Stimulated activated CD8-positive, alpha-beta memory T cell treated with anti-CD3 and anti-CD28 coated beads, Interleukin-2, amount 100 ng/mL, for 48 hours (primary cell): ENCODE measurements around the gene NRROS.
"Not testable (repeated sequence)": the region's sequence is repeated elsewhere in the genome, so short reads cannot be mapped to it uniquely, and the experiment has no call there.

Experiments
- DNase-seq, 2 donors: peaks; one replicate each; pipeline ENCODE4 v3.0.0-alpha.2; 2020; ENCODE audit warnings: low read depth in 2 of 2

The NRROS gene

GRCh38 chr3:196624907-196625306 lies 14.6 kb upstream of the NRROS start:
- DNase-seq: no peak

DNA sequence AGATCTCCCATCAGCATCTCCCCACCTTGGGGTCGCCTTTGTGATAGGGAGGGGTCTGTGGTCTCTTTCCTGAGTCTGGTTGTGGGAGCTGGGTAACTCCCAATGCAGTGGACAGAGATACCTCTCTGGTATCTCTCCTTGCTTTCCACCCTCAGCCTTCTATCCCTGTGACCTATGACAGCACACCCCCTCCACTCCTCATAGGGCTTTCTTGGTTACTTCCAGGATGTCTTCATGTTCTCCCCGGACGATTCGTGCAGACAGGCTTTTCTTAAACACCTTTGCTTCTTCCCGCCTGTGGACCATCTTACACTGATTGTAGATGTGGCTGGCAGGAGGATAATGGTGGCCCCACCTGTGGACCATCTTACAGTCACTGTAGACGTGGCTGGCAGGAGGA lies 14.2 kb upstream of the NRROS start:
- no peak for DNase-seq

- DNase-seq: no peak
These were observed 11.6 kb upstream of the NRROS start for GRCh38 chr3:196627918-196628231.

GRCh38 chr3:196629228-196629627 lies 10.3 kb upstream of the NRROS start:
- no peak for DNase-seq

- DNase-seq: no peak
These were observed 7.8 kb upstream of the NRROS start for GRCh38 chr3:196631682-196632045.

DNA sequence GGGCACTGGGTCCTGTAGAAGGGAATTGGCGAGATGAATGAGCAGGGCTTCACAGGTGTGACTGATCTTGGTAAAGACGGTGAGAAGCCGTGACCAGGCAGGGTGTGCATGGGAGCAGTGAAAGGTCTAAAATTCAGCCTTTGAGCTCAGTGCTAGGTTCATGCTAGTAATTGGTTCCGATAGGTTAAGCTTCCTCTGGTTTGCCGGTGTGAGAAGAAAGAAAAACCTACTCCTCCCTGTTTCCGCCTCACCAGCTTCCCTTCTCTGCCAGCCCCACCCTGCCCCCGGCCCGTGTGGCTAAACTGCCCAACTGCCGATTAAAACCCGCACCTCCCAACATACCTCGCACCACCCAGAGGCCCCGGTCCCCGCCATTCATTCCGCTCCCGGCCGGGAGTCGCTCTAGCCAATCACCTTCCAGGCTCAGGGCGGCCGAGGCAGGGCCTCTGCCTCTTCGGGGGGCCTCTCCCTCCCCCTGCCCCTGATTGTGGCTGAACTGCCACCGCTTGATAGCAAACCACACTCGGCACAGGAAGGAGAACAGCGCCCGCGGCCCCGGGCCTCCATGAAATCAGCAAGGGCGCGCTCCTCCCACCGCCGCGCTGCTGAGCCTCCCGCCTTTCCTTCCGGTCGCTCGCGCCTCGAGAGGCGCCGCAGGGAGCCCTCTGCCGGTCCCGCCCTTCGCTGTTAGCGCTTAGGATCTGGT lies 7.3 kb upstream of the NRROS start:
- DNase-seq: peak; percentile 84 to 88

- no peak for DNase-seq
These were observed 5.8 kb upstream of the NRROS start for GRCh38 chr3:196633555-196634151.

DNA sequence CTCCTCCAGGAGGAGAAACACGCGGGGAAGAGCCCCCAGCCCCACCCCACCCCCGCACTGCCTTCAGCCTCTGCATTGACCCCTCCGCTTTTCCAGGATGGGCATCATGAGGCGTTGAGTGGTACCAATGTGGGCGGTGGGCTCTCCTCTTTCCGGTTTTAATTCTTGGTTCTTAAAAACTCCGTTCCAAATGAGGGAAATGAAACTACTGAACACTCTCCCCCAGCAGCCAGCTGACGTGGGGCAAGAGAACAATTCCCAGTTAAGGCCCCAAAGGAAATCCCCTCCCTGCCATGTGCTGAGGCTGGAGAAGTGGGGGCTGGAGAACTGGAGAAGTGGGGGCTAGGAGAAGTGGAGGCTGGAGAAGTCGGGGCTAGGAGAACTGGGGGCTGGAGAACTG lies 5.3 kb upstream of the NRROS start:
- DNase-seq: no peak

- no peak for DNase-seq
These were observed 4.7 kb upstream of the NRROS start for GRCh38 chr3:196634829-196635228.

- DNase-seq: no peak
These were observed 2.8 kb upstream of the NRROS start for GRCh38 chr3:196636369-196637349.

DNA sequence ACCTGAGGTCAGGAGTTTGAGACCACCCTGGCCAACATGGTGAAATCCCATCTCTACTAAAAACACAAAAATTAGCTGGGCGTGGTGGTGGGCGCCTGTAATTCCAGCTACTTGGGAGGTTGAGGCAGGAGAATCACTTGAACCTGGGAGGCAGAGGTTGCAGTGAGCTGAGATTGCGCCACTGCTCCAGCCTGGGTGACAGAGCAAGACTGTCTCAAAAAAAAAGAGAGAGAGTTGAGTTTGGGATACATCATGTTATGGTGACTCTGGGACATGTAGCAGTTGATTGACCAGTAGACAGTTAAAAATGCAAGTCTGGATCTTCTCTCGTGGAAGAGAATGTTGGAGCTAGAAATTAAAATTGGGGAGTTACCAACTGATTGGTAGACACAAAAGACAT lies 1.6 kb upstream of the NRROS start:
- not testable (repeated sequence) for DNase-seq

GRCh38 chr3:196638861-196639482 lies 522 bp upstream of the NRROS start:
- DNase-seq: no peak

DNA sequence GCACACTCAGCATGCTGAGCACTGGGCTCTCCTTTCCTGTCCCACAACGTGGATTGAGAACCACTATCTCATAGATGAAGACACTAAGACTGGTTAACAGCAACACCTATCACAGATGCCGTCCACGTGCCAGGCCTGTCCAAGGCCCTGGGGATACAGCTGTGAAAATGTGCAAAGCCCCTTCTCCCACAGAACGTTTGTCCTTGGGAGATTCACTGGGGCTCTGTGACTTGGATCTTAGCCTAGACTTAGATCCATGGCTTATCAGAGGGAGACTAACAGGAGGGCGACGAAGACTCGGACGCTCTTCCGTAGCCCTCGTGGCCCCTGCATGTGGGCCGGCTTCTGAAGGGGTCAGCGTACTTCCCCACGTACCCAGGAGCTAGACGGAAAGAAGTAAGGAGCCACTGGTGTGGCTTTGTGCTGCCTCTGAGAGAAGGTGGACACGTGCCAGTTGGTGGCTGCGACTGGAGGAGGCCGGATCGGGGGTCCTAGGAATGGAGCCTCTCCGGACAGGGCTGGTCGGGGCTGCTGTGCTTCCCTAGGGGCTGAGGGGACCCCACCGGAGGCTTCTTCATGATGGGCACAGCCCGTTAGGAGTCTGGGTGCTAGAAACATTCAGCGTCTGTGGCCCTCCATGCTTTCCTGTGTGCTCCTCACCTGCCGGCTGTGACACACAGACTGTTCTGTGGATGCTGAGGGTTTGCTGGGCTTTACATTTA lies 964 bp downstream of the NRROS start:
- DNase-seq: no peak

DNA sequence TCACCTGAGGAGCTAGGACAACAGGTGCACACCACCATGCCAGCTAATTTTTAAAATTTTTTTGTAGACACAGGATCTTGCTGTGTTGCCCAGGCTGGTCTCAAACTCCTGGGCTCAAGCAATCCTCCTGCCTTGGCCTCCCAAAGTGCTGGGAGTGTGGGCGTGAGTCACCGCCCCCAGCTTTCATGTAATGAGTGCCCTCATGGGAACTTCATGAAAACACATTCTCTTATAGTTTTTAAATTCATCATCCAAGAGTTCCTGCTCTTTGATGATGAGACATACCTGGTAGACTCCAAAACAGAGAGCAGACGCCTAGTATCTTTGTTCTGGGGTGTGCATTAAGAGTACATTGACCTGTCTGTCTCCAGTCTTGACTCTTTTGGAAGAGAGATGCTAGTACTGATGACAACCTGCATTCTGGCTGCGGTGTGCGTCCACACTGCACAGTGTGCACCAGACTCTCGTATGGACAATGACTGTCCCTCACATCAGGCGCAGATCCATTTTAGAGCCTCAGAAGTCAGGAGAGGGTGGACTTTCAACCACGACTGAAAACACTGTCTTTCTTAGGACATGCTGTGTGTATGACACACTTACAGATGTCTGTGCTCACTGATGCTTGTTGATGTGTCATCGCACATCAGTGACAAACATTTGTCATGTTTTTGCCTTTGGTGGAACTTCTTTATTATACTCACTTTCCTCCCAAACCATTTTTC lies 2.0 kb downstream of the NRROS start:
- DNase-seq: peak in 1 of 2 donors; percentile 46

- DNase-seq: no peak
These were observed 2.9 kb downstream of the NRROS start for GRCh38 chr3:196642434-196642833.

DNA sequence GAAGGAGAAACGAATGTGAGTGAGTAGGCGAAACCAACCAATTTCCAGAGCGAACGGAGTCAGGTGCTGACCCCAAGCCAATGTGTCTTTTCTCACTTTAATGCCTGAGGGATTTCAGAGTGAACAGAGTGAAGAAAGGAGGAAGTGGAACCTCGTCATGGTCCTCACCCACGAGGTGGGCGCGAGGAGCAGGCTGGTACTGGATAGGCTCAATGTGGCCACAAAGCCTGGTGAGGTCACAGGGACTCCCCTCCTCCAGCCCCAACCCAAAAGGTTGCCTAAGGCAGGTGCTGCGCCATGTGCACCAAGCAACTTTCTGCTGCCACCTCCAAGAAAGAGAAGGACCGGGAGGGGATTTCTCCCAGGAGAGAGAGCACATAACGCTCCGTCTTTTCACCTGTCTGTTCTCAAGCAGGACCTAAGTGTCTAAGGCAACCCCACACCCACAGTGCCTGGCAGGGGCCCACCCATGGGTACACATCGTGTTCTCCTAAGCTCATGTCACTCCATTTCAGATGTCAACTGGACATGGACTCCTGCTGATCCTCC lies 3.8 kb downstream of the NRROS start:
- DNase-seq: peak in 1 of 2 donors; percentile 37

DNA sequence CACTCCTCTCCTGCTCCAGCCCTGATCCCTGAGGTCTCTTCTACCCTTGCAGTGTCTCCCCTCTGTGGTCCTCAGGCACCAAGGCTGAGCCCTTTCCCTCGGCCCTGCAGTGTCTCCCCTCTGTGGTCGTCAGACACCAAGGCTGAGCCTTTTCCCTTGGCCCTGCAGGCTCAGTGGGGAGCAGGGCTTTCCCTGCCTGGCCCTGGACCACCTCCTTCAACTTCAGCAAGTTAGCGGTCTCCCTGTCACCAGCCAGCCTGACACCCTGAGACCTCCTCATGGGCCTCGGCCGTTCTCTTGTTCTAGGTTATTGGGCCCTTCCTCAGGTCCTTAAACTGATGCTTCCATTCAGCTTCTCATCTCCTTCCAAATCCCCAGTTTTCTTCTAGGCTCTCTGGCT lies 4.3 kb downstream of the NRROS start:
- no peak for DNase-seq

GRCh38 chr3:196645096-196645495 lies 5.6 kb downstream of the NRROS start:
- no peak for DNase-seq

DNA sequence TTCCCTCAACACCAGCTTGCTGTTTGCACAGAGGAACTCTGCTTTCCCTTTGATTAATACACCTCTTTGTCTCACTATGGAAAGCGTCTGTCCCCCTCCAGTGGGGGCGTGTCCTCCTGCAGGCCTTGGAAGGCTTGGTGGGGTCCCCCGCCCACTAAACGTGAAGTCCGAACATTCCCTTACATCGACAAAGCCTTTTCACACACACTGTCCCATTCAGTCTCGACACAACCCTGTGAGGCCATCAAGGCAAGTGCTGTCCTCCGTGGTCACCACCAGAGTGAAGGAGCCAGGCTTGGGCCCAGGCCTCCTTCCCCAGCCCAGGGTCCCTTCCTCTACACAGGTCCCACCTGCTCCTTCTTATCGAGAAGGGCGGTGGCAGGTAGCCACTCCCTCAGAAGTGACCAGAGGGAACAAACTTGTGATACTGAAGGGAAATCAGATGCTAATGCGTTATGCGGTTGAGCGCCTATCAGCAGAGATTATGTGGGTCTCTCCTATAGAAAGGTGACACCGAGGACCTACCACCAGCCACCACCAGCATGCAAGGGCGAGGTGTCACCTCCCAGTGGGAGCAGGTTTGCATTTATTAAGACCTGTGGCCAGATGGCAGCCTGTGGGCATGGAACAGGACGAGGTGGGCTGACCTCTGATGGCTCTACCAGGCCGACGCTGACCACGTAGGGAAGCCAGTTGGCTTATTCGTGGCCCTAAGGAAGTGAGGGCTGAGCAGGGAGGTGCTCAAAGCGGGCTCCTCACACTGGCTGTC lies 6.6 kb downstream of the NRROS start:
- no peak for DNase-seq

DNA sequence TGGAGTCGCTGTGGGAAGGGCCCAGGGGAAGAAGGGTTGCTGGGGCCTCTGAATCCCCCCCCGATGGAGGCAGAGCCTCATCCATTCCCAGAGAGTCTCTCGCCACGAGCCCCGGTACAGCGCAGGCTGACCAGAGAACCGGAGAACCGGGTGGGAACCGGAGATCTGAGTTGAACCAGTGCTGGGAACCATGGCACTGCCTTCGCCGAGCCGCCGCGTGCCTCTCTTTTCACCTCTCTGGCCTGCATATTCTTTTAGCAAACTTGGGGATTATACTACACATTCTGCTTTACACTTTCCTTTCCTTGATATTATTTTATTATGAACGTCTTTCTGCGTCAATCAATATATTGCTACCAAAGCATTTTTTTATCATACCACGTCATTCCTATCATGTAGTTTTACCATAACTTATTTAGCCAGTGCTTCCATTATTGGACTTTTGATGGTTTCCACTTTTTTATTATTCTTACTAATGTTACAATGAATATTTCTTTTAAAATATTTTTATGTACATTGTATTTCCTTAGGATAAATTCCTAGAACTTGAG lies 7.2 kb downstream of the NRROS start:
- no peak for DNase-seq
